ENCODE data around the gene RFX1.

RFX1 gene

DNA sequence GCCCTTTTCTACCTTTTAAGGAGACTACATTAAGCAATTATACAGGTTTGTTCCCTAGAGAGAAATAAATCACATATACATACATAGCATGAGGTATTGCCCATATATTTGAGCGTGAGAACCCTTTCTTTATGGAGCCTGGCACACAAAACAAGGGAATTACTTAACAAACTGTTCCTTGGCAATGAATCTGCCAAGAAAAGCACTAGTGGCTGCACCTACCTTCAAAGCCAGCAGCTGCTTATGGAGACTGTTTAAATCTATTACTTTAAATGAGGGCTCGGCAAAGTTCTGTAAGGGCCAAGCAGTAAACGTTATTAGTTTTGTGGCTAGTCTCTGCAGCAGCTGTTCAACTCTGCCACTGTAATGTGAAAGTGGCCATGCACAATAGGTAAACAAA, 7.0 kb downstream of the RFX1 start:
- TF ChIP-seq POLR2A (IDR thresholded peaks at IDR 0.05; ENCODE audit: extremely low read depth, insufficient read length) (no peak), MYC (IDR thresholded peaks at IDR 0.05; ENCODE audit: low read depth, low read length) (no peak), CTCF (IDR thresholded peaks at IDR 0.05; ENCODE audit: low read depth, low read length) (no peak)
- TF ChIP-seq, protein P1, sequence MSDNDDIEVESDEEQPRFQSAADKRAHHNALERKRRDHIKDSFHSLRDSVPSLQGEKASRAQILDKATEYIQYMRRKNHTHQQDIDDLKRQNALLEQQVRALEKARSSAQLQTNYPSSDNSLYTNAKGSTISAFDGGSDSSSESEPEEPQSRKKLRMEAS (IDR thresholded peaks at IDR 0.05; ENCODE audit: low read depth, low read length), result no peak
- H3K4me3 ChIP-seq (ENCODE audit: low read depth, low read length), result no peak overlapping the region
- DNase-seq (ENCODE audit: low read depth), result no peak

GRCh38 chr19:13998426-13998825, 7.7 kb downstream of the RFX1 start:
- no peak for TF ChIP-seq POLR2A (IDR thresholded peaks at IDR 0.05; ENCODE audit: extremely low read depth, insufficient read length)
- TF ChIP-seq, protein P1 (IDR thresholded peaks at IDR 0.05; ENCODE audit: low read depth, low read length), result no peak
- no peak for TF ChIP-seq CTCF (IDR thresholded peaks at IDR 0.05; ENCODE audit: low read depth, low read length)
- TF ChIP-seq MYC (IDR thresholded peaks at IDR 0.05; ENCODE audit: low read depth, low read length), result no peak
- DNase-seq (ENCODE audit: low read depth), result no peak
- H3K4me3 ChIP-seq (ENCODE audit: low read depth, low read length), result no peak overlapping the region

DNA sequence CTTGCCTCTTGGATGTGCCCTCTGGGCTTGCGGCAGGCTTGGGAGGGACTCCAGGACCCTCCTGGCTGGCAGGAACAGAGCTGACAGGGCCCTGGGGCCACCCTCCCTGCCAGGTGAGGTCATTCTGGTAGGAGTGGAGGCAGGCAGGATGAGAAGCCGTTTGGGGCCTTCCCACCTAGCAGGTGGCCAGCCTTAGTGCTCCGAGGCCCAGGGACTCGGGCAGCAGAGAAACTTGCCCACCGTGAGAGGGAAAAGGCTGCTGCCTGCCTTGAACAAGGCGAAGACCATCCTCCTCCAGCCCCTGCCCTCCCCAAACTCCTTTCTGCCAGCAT, 8.5 kb downstream of the RFX1 start:
- DNase-seq (ENCODE audit: low read depth), result no peak
- no peak overlapping the region for H3K4me3 ChIP-seq (ENCODE audit: low read depth, low read length)
- TF ChIP-seq POLR2A (IDR thresholded peaks at IDR 0.05; ENCODE audit: extremely low read depth, insufficient read length), result no peak
- TF ChIP-seq CTCF (IDR thresholded peaks at IDR 0.05; ENCODE audit: low read depth, low read length), result no peak
- TF ChIP-seq MYC (IDR thresholded peaks at IDR 0.05; ENCODE audit: low read depth, low read length), result no peak
- TF ChIP-seq, protein P1 (IDR thresholded peaks at IDR 0.05; ENCODE audit: low read depth, low read length), result no peak

- no peak overlapping the region for H3K4me3 ChIP-seq (ENCODE audit: low read depth, low read length)
- no peak for TF ChIP-seq POLR2A (IDR thresholded peaks at IDR 0.05; ENCODE audit: extremely low read depth, insufficient read length)
- no peak for DNase-seq (ENCODE audit: low read depth)
Measured at GRCh38 chr19:13996928-13997630, 9.0 kb downstream of the RFX1 start.

- no peak for TF ChIP-seq CTCF (IDR thresholded peaks at IDR 0.05; ENCODE audit: low read depth, low read length)
- TF ChIP-seq, protein P1 (IDR thresholded peaks at IDR 0.05; ENCODE audit: low read depth, low read length), result no peak
- TF ChIP-seq POLR2A (IDR thresholded peaks at IDR 0.05; ENCODE audit: extremely low read depth, insufficient read length), result no peak
- no peak for TF ChIP-seq MYC (IDR thresholded peaks at IDR 0.05; ENCODE audit: low read depth, low read length)
- no peak overlapping the region for H3K4me3 ChIP-seq (ENCODE audit: low read depth, low read length)
- DNase-seq (ENCODE audit: low read depth), result no peak
Measured at GRCh38 chr19:13995878-13996765, 10.0 kb downstream of the RFX1 start.

GRCh38 chr19:13995017-13995728, 10.9 kb downstream of the RFX1 start:
- DNase-seq (ENCODE audit: low read depth), result no peak
- TF ChIP-seq, protein P1 (IDR thresholded peaks at IDR 0.05; ENCODE audit: low read depth, low read length), result no peak
- TF ChIP-seq CTCF (IDR thresholded peaks at IDR 0.05; ENCODE audit: low read depth, low read length) (no peak), MYC (IDR thresholded peaks at IDR 0.05; ENCODE audit: low read depth, low read length) (no peak), POLR2A (IDR thresholded peaks at IDR 0.05; ENCODE audit: extremely low read depth, insufficient read length) (no peak)
- no peak overlapping the region for H3K4me3 ChIP-seq (ENCODE audit: low read depth, low read length)

All from NB4 (cell line).